Esophagus (tissue), 2 donors: Measurements from ENCODE around the gene TRMO. TPM values are rescaled to one million over a fixed set of nuclear protein-coding genes. Genes with fewer than 3 reads are reported as not detected.
"Not testable (repeated sequence)": the region's sequence is repeated elsewhere in the genome, so short reads cannot be mapped to it uniquely, and the experiment has no call there.

Experiments
- H3K27ac ChIP-seq, 2 donors: one replicate each; pipeline ENCODE4 v1.5.1; 2013; ENCODE audit warnings: low read depth in 2 of 2, mild to moderate bottlenecking in 2 of 2, inconsistent platforms in 1 of 2, low read length in 1 of 2, moderate library complexity in 1 of 2
- H3K27me3 ChIP-seq, 2 donors: one replicate each; pipeline ENCODE4 v1.6.1; 2013; ENCODE audit warnings: low read length in 2 of 2, control low read depth in 1 of 2, mild to moderate bottlenecking in 1 of 2; ENCODE audit not compliant: insufficient read depth in 2 of 2, control insufficient read depth in 1 of 2
- H3K36me3 ChIP-seq, 2 donors: one replicate each; pipeline ENCODE4 v1.6.1; 2013; ENCODE audit warnings: low read length in 1 of 2; ENCODE audit not compliant: control insufficient read depth in 2 of 2, insufficient read depth in 2 of 2
- H3K4me1 ChIP-seq, 2 donors: one replicate each; pipeline ENCODE4 v1.6.1; 2013; ENCODE audit warnings: low read length in 1 of 2; ENCODE audit not compliant: control insufficient read depth in 2 of 2, insufficient read depth in 2 of 2
- H3K4me3 ChIP-seq, 2 donors: one replicate each; pipeline ENCODE4 v1.5.1; 2013; ENCODE audit warnings: low read length in 2 of 2, mild to moderate bottlenecking in 2 of 2, low read depth in 1 of 2, moderate library complexity in 1 of 2
- H3K9me3 ChIP-seq, 2 donors: one replicate each; pipeline ENCODE4 v1.6.1; 2013; ENCODE audit warnings: mild to moderate bottlenecking in 2 of 2, low read depth in 1 of 2, low read length in 1 of 2, moderate library complexity in 1 of 2; ENCODE audit not compliant: control insufficient read depth in 2 of 2, insufficient read depth in 1 of 2
- WGBS, 2 donors: extraction: QIAGEN DNeasy Blood & Tissue Kit; methylation state at CpG; one replicate each; pipeline ENCODE4 v1.1.7; 2013; 5-methylcytosine and 5-hydroxymethylcytosine counted together
- polyA plus RNA-seq, 2 donors: library from polyadenylated mRNA; stranded (reverse); fragments of 200-250 nt; gene quantifications; one replicate each; pipeline ENCODE4 v1.2.3, GENCODE V29; 2013
- donor health status: healthy with polysubstance abuse.
- donor health status: Bipolar disorder and iron deficiency.

Gene TRMO
- polyA plus RNA-seq, 2 donors: 4.3 to 8.9 TPM

- 87 to 89% methylated on average over 9 of the region's 9 CpGs for WGBS, 2 donors
Measured at GRCh38 chr9:97960678-97961328, 38.5 kb upstream of the TRMO start.

DNA sequence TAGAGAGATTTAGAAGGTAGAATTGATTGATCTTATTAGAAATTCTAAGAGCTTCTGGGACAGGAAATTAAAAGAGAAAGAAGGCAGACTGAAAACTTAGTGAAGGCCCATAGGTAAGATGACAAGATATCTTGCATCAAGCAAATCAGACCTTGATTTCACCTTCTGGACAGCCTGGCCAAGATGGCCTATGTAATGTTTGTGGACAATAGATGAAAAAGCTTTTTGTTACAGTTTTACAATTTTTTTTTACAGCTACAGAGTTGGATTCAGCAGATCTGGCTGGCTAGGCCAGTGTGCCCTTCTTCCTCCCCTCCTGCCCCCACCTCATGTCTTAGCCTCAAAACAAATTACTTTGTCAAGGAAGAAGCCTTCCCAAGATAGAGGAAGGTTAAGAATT lies 37.3 kb upstream of the TRMO start:
- Histone ChIP-seq H3K4me1 (no peaks in the 10 kb centered on the region), H3K27ac (no peak overlapping the region), H3K4me3 (no peak overlapping the region), H3K36me3 (no peaks in the 10 kb centered on the region), H3K27me3 (no peaks in the 10 kb centered on the region), H3K9me3 (no peaks in the 10 kb centered on the region)

More at GRCh38 chr9:97960678-97961328, 38.5 kb upstream of the TRMO start:
- not testable (repeated sequence) for H3K36me3 ChIP-seq, H3K27ac ChIP-seq, H3K4me1 ChIP-seq, H3K9me3 ChIP-seq, H3K27me3 ChIP-seq, H3K4me3 ChIP-seq

- 77 to 80% methylated on average over 5 of the region's 5 CpGs for WGBS, 2 donors
- Histone ChIP-seq H3K4me3 (no peak overlapping the region), H3K36me3 (no peaks in the 10 kb centered on the region), H3K27ac (no peak overlapping the region), H3K9me3 (no peaks in the 10 kb centered on the region), H3K4me1 (no peaks in the 10 kb centered on the region), H3K27me3 (no peaks in the 10 kb centered on the region)
Measured at GRCh38 chr9:97958812-97959511, 36.7 kb upstream of the TRMO start.

GRCh38 chr9:97956331-97956730 lies 34.0 kb upstream of the TRMO start:
- Histone ChIP-seq H3K4me1 (no peaks in the 10 kb centered on the region), H3K4me3 (no peak overlapping the region), H3K36me3 (no peaks in the 10 kb centered on the region), H3K27me3 (no peaks in the 10 kb centered on the region), H3K27ac (no peak overlapping the region), H3K9me3 (no peaks in the 10 kb centered on the region)

GRCh38 chr9:97954550-97954989 lies 32.3 kb upstream of the TRMO start:
- H3K27me3 ChIP-seq: no peaks in the 10 kb centered on the region
- no peaks in the 10 kb centered on the region for H3K36me3 ChIP-seq
- no peak overlapping the region for H3K27ac ChIP-seq
- H3K4me3 ChIP-seq: no peak overlapping the region
- H3K4me1 ChIP-seq: no peaks in the 10 kb centered on the region
- peaks cover 3 to 4% of the 10 kb centered on the region in 2 donors for H3K9me3 ChIP-seq

DNA sequence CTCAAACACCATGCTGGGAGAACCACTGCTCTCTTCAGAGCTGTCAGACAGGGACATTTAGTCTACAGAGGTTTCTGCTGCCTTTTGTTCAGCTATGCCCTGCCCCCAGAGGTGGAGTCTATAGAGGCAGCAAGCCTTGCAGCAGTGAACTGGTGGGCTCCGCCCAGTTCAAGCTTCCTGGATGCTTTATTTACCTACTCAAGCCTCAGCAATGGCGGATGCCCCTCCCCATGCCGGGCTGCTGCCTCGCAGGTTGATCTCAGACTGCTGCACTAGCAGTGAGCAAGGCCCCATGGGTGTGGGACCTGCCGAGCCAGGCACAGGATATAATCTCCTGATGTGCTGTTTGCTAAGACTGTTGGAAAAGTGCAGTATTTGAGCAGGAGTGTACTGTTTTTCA lies 28.6 kb upstream of the TRMO start:
- not testable (repeated sequence) for H3K4me3 ChIP-seq, H3K27me3 ChIP-seq, H3K27ac ChIP-seq, H3K9me3 ChIP-seq, H3K4me1 ChIP-seq, H3K36me3 ChIP-seq
- WGBS, 2 donors: 77 to 83% methylated on average over 5 of the region's 5 CpGs

- not testable (repeated sequence) for H3K4me3 ChIP-seq
- 63 to 68% methylated on average over 2 of the region's 2 CpGs for WGBS, 2 donors
Measured at GRCh38 chr9:97947094-97947493, 24.8 kb upstream of the TRMO start.

DNA sequence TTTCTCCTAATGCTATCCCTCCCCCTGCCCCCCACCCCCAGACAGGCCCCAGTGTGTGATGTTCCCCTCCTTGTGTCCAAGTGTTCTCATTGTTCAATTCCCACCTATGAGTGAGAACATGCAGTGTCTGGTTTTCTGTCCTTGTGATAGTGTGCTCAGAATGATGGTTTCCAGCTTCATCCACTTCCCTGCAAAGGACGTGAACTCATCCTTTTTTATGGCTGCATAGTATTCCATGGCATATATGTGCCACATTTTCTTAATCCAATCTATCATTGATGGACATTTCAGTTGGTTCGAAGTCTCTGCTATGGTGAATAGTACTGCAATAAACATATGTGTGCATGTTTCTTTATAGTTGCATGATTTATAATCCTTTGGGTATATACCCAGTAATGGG lies 23.2 kb upstream of the TRMO start:
- not testable (repeated sequence) for H3K4me1 ChIP-seq, H3K9me3 ChIP-seq, H3K36me3 ChIP-seq, H3K27me3 ChIP-seq, H3K27ac ChIP-seq, H3K4me3 ChIP-seq
- 81 to 84% methylated on average over 2 of the region's 2 CpGs for WGBS, 2 donors

More at GRCh38 chr9:97947094-97947493, 24.8 kb upstream of the TRMO start:
- not testable (repeated sequence) for H3K27me3 ChIP-seq, H3K9me3 ChIP-seq, H3K4me1 ChIP-seq, H3K27ac ChIP-seq, H3K36me3 ChIP-seq

DNA sequence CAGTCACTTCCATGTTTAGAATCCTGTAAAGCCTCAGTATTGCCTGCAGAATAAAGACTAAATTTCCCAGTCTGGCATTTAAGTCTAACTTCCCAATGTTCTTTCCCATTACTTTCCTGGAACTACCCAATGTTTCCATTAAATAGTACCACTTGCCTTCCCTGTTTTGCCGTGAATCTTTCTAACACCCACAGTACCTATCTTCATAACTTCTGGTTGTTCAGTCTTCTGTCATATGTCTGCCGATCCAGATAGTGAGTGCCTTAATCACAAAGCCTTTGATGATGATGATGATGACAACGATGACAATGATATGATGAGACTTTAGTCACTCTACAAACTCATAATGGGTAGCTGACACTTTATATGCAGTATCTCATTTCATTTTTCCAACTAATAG lies 22.3 kb upstream of the TRMO start:
- Histone ChIP-seq H3K4me3 (no peak overlapping the region), H3K9me3 (no peaks in the 10 kb centered on the region)
- WGBS, 2 donors: 79 to 82% methylated on average over 3 of the region's 3 CpGs

DNA sequence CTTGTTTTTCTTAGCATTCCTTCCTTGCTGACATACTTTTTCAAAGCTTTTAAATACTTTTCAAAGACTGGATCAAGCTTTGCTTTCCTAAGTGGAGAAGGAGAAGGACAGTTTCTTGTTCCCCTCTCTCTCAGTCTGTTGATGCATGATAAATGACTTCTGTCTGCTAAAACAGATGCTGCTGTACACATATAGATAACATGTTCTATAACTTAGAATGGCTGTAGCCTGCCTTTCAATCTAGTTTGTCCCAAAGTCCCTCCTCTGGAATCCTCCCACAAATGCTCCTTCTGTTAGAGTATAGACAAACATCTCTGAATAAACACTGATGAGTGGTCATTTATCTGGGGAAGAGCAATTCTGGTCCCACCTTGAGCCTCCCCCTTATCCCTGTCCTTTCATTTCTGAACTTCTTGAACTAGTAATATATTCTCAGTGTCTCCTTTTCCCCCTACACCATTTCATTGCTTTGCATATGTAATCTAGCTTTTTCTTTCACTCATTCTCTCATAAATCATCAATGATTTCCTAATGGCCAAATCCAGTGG lies 21.1 kb upstream of the TRMO start:
- Histone ChIP-seq H3K27ac (no peak overlapping the region), H3K27me3 (no peaks in the 10 kb centered on the region), H3K9me3 (no peaks in the 10 kb centered on the region), H3K4me3 (no peak overlapping the region), H3K36me3 (no peaks in the 10 kb centered on the region), H3K4me1 (no peaks in the 10 kb centered on the region)

More for the DNA sequence above, 22.3 kb upstream of the TRMO start:
- H3K27me3 ChIP-seq: no peaks in the 10 kb centered on the region
- no peak overlapping the region for H3K27ac ChIP-seq
- H3K4me1 ChIP-seq: no peaks in the 10 kb centered on the region
- no peaks in the 10 kb centered on the region for H3K36me3 ChIP-seq
